Measurements from ENCODE around the gene R3HDM2. TPM values are rescaled to one million over a fixed set of nuclear protein-coding genes. Genes with fewer than 3 reads are reported as not detected.
"Not testable (repeated sequence)": the region's sequence is repeated elsewhere in the genome, so short reads cannot be mapped to it uniquely, and the experiment has no call there.

The R3HDM2 gene
- total and polyA plus RNA-seq, 4 donors: 18.1 to 60.7 (median 30.6) TPM

- no peaks in the 10 kb centered on the region for H3K27me3 ChIP-seq (ENCODE audit: control insufficient read depth in 3 of 3, insufficient read depth in 3 of 3, low read length in 2 of 3)
- H3K9ac ChIP-seq (ENCODE audit: insufficient read depth in 1 of 2, low read length in 2 of 2): no peak overlapping the region
- no peak for ATAC-seq (ENCODE audit: insufficient read depth, low FRiP score)
- no peaks in the 10 kb centered on the region for H3K9me3 ChIP-seq (ENCODE audit: control insufficient read depth in 4 of 4, insufficient read depth in 3 of 4, low read length in 3 of 4)
- no peak for DNase-seq
- H3K4me1 ChIP-seq (ENCODE audit: control insufficient read depth in 5 of 5, insufficient read depth in 5 of 5, low read length in 5 of 5): peaks cover 0 to 18% (median 8%) of the 10 kb centered on the region in 5 donors
- peaks cover 0 to 7% (median 2%) of the 10 kb centered on the region in 4 donors for H3K36me3 ChIP-seq (ENCODE audit: control insufficient read depth in 4 of 4, insufficient read depth in 4 of 4, low read length in 4 of 4)
- H3K27ac ChIP-seq (ENCODE audit: low read depth in 1 of 2, low read length in 1 of 2): no peak overlapping the region
- no peak for TF ChIP-seq CTCF (IDR thresholded peaks at IDR 0.05; ENCODE audit: control extremely low read depth, extremely low read depth)
- no peak overlapping the region for H3K4me3 ChIP-seq
- WGBS, 2 donors: 74 to 80% methylated on average over 7 of the region's 7 CpGs
These were observed 89.4 kb downstream of the R3HDM2 start for GRCh38 chr12:57341275-57341990.

DNA sequence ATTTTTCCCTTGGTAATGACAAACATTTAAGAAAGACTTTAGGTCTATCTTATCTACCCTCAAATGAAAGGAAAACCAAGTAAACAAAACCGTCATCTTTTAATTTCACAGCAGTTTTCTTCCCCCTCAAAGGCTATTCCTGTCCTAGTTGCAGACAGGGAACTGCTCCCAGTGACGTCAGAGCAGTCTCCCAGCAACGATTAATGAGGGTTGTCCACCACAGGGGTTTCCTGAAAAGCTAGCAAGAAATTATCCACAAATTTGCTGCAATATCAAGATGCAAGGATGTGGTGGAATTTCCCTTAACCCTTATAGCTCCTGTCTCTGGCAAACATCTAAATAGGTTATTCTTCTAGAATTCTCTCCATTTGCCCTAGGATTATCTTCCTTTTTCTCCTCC, 90.7 kb downstream of the R3HDM2 start:
- Histone ChIP-seq H3K27me3 (ENCODE audit: control insufficient read depth in 3 of 3, insufficient read depth in 3 of 3, low read length in 2 of 3) (no peaks in the 10 kb centered on the region), H3K4me3 (no peak overlapping the region), H3K9me3 (ENCODE audit: control insufficient read depth in 4 of 4, insufficient read depth in 3 of 4, low read length in 3 of 4) (no peaks in the 10 kb centered on the region), H3K27ac (ENCODE audit: low read depth in 1 of 2, low read length in 1 of 2) (no peak overlapping the region), H3K36me3 (ENCODE audit: control insufficient read depth in 4 of 4, insufficient read depth in 4 of 4, low read length in 4 of 4) (peaks cover 0 to 4% (median 1%) of the 10 kb centered on the region in 4 donors), H3K9ac (ENCODE audit: insufficient read depth in 1 of 2, low read length in 2 of 2) (no peak overlapping the region), H3K4me1 (ENCODE audit: control insufficient read depth in 5 of 5, insufficient read depth in 5 of 5, low read length in 5 of 5) (peaks cover 0 to 18% (median 8%) of the 10 kb centered on the region in 5 donors)
- DNase-seq: peak; percentile 64 to 78 (median 74)
- no peak for ATAC-seq (ENCODE audit: insufficient read depth, low FRiP score)
- TF ChIP-seq CTCF (IDR thresholded peaks at IDR 0.05; ENCODE audit: control extremely low read depth, extremely low read depth): no peak
- 9 to 20% methylated on average over 3 of the region's 3 CpGs for whole genome bisulfite sequencing, 2 donors

GRCh38 chr12:57336299-57336698, 94.5 kb downstream of the R3HDM2 start:
- WGBS, 2 donors: 99% methylated on average over 4 of the region's 4 CpGs
- ATAC-seq (ENCODE audit: insufficient read depth, low FRiP score); H3K27me3 ChIP-seq (ENCODE audit: control insufficient read depth in 3 of 3, insufficient read depth in 3 of 3, low read length in 2 of 3): not testable (repeated sequence)

DNA sequence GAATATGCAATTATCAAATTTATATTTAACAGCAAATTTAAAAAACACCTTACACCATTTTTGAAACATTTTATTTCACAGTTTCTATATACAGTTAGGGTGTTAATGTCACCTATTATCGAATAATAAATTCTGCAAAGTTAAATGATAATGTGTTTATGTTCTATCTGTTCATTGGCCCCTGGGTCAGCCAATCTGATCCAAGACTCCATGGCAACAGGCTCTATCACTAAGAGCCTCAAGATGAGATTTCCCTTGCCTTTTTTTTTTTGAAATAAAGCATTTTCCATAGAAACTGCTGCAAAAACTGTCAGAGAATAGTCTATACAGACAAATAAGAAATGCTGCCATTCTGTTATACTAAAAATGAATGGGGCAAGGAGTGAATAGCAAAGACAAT, 96.6 kb downstream of the R3HDM2 start:
- Histone ChIP-seq H3K9ac (ENCODE audit: insufficient read depth in 1 of 2, low read length in 2 of 2) (no peak overlapping the region), H3K9me3 (ENCODE audit: control insufficient read depth in 4 of 4, insufficient read depth in 3 of 4, low read length in 3 of 4) (no peaks in the 10 kb centered on the region), H3K4me1 (ENCODE audit: control insufficient read depth in 5 of 5, insufficient read depth in 5 of 5, low read length in 5 of 5) (no peaks in the 10 kb centered on the region), H3K27ac (ENCODE audit: low read depth in 1 of 2, low read length in 1 of 2) (no peak overlapping the region), H3K36me3 (ENCODE audit: control insufficient read depth in 4 of 4, insufficient read depth in 4 of 4, low read length in 4 of 4) (peaks cover 0 to 2% (median under 1%) of the 10 kb centered on the region in 4 donors), H3K4me3 (no peak overlapping the region), H3K27me3 (ENCODE audit: control insufficient read depth in 3 of 3, insufficient read depth in 3 of 3, low read length in 2 of 3) (no peaks in the 10 kb centered on the region)
- no peak for TF ChIP-seq CTCF (IDR thresholded peaks at IDR 0.05; ENCODE audit: control extremely low read depth, extremely low read depth)
- ATAC-seq (ENCODE audit: insufficient read depth, low FRiP score): no peak
- DNase-seq: no peak
- 91 to 96% methylated on average over 1 of the region's 1 CpG for WGBS, 2 donors

More at GRCh38 chr12:57336299-57336698, 94.5 kb downstream of the R3HDM2 start:
- not testable (repeated sequence) for H3K9me3 ChIP-seq (ENCODE audit: control insufficient read depth in 4 of 4, insufficient read depth in 3 of 4, low read length in 3 of 4); DNase-seq; H3K4me1 ChIP-seq (ENCODE audit: control insufficient read depth in 5 of 5, insufficient read depth in 5 of 5, low read length in 5 of 5); H3K36me3 ChIP-seq (ENCODE audit: control insufficient read depth in 4 of 4, insufficient read depth in 4 of 4, low read length in 4 of 4); H3K4me3 ChIP-seq; H3K9ac ChIP-seq (ENCODE audit: insufficient read depth in 1 of 2, low read length in 2 of 2); H3K27ac ChIP-seq (ENCODE audit: low read depth in 1 of 2, low read length in 1 of 2)

Measured in lung (tissue), 12 donors.